ENCODE measurements around the gene PALS2. TPM values are rescaled to one million over a fixed set of nuclear protein-coding genes. Genes with fewer than 3 reads are reported as not detected.

PALS2 gene
- total RNA-seq, 1 experiment from 2014 or later, result 42.4 TPM

DNA sequence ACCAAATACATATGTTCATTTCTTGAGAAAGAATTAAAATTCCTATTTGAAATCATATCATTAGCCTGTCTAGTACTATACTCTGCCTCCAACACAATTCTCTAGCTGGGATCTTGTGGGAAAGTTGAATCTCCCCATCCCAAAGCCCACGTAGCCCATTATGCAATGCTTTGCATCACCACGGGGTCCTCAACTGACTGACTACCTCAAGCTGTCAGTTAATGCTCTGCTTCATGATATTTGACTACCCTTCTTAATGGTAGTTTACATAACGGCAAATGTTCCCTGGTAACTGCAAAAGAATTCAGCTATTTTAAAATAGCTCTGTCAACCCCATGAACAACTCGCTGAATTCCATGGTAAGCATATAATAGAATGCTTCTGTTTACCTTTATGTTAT lies 23.3 kb upstream of the PALS2 start:
- Histone ChIP-seq H3K36me3 (ENCODE audit: low read depth) (no peaks in the 10 kb centered on the region), H3K27me3 (ENCODE audit: insufficient read depth, low read depth) (no peaks in the 10 kb centered on the region), H3F3A (ENCODE audit: insufficient read depth, low read depth) (no peaks in the 10 kb centered on the region), H2AFZ (no peak overlapping the region), H3K27ac (no peak overlapping the region), H3K9me2 (ENCODE audit: insufficient read depth) (no peaks in the 10 kb centered on the region), H3K79me2 (ENCODE audit: low read depth) (no peaks in the 10 kb centered on the region), H3K4me1 (replicated peaks; ENCODE audit: insufficient read depth) (no peaks in the 10 kb centered on the region), H3K4me3 (no peak overlapping the region), H3K4me2 (no peak overlapping the region), H4K20me1 (ENCODE audit: insufficient read depth) (no peaks in the 10 kb centered on the region), H3K9me3 (ENCODE audit: insufficient read depth, low read depth) (no peaks in the 10 kb centered on the region; the same call in 1 of the 2 replicates)
- BruUV-seq (replicated peaks), result no TSS peak
- CTCF ChIA-PET, result no interaction called here
- no peak for DNase-seq
- POLR2A ChIA-PET (ENCODE audit: unreplicated experiment), result no interaction called here
- intact Hi-C loops (cut with micrococcal nuclease; ENCODE audit: unreplicated experiment), result no loop called here
- TF ChIP-seq EZH2 (IDR thresholded peaks at IDR 0.05; ENCODE audit: low read depth) (no peak), CTCF (conservative IDR thresholded peaks at IDR 0.05) (no peak)

DNA sequence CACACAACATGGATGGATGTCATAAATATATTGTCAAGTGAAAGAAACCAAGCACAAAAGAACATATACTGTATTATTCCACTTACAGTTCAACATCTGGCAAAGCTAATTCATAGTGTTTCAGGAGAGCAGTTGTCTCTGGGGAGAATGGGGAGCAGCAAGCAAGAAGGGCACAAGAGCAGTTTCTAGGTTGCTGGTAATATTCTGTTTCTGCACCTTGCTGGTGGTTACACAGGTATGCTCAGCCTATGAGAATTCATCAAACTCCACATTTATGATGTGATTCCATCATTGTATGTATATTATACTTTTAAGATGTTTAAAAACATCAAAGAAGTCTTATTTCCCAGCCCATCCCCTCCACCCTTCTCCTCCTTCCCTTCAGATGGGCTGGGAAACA lies 18.1 kb upstream of the PALS2 start:
- BruUV-seq (replicated peaks), result no TSS peak
- DNase-seq, result no peak
- no peaks in the 10 kb centered on the region for H3K79me2 ChIP-seq (ENCODE audit: low read depth)
- H3K9me2 ChIP-seq (ENCODE audit: insufficient read depth), result no peaks in the 10 kb centered on the region
- H3K4me1 ChIP-seq (replicated peaks; ENCODE audit: insufficient read depth), result no peaks in the 10 kb centered on the region
- H3K27ac ChIP-seq, result no peak overlapping the region
- H3K4me3 ChIP-seq, result no peak overlapping the region
- H3K4me2 ChIP-seq, result no peak overlapping the region
- H3K27me3 ChIP-seq (ENCODE audit: insufficient read depth, low read depth), result no peaks in the 10 kb centered on the region
- POLR2A ChIA-PET (ENCODE audit: unreplicated experiment), result no interaction called here
- no peak overlapping the region for H2AFZ ChIP-seq
- no peaks in the 10 kb centered on the region for H3F3A ChIP-seq (ENCODE audit: insufficient read depth, low read depth)
- CTCF ChIA-PET, result no interaction called here
- no peaks in the 10 kb centered on the region for H3K9me3 ChIP-seq (ENCODE audit: insufficient read depth, low read depth)
- intact Hi-C loops (cut with micrococcal nuclease; ENCODE audit: unreplicated experiment), result no loop called here
- no peak for TF ChIP-seq CTCF (conservative IDR thresholded peaks at IDR 0.05)
- TF ChIP-seq EZH2 (IDR thresholded peaks at IDR 0.05; ENCODE audit: low read depth), result no peak
- H3K36me3 ChIP-seq (ENCODE audit: low read depth), result no peaks in the 10 kb centered on the region
- no peaks in the 10 kb centered on the region for H4K20me1 ChIP-seq (ENCODE audit: insufficient read depth)

DNA sequence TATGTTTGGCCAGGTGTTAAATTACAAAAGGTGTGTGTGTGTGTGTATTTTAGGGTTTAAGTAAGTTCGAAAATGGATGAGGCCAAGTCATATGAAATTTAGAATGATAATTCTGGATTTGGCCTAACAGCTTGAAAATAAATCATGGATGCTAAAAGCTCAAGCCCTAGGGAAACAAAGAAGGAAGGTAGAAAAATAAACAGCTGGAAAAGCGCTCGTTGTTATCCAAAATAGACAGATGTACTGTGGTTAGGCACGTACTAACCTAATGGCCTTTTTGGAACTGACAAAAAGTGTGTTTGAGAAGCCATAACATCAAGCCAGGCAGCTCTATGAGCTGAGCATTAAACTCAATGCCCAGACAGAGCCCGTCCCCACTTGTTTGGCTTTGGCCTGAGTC lies 17.5 kb upstream of the PALS2 start:
- TF ChIP-seq CTCF (conservative IDR thresholded peaks at IDR 0.05) (no peak), EZH2 (IDR thresholded peaks at IDR 0.05; ENCODE audit: low read depth) (no peak)
- Histone ChIP-seq H2AFZ (no peak overlapping the region), H3K9me3 (ENCODE audit: insufficient read depth, low read depth) (no peaks in the 10 kb centered on the region), H3F3A (ENCODE audit: insufficient read depth, low read depth) (no peaks in the 10 kb centered on the region), H3K27me3 (ENCODE audit: insufficient read depth, low read depth) (no peaks in the 10 kb centered on the region), H3K36me3 (ENCODE audit: low read depth) (no peaks in the 10 kb centered on the region), H3K79me2 (ENCODE audit: low read depth) (no peaks in the 10 kb centered on the region), H3K4me3 (no peak overlapping the region), H4K20me1 (ENCODE audit: insufficient read depth) (no peaks in the 10 kb centered on the region), H3K27ac (no peak overlapping the region), H3K9me2 (ENCODE audit: insufficient read depth) (no peaks in the 10 kb centered on the region), H3K4me2 (no peak overlapping the region), H3K4me1 (replicated peaks; ENCODE audit: insufficient read depth) (no peaks in the 10 kb centered on the region)
- DNase-seq, result no peak
- POLR2A ChIA-PET (ENCODE audit: unreplicated experiment), result no interaction called here
- no TSS peak for BruUV-seq (replicated peaks)
- intact Hi-C loops (cut with micrococcal nuclease; ENCODE audit: unreplicated experiment), result no loop called here
- CTCF ChIA-PET, result no interaction called here

Data from PC-9 (cell line).